HUES64 (cell line): Measurements from ENCODE around the gene PLA2G4D.

Source experiments
- H3K27ac ChIP-seq: 2 replicates; pipeline ENCODE4 v1.7.0; 2013; ENCODE audit warnings: low read depth, low read length, inconsistent platforms
- H3K27me3 ChIP-seq: 2 replicates; pipeline ENCODE4 v1.6.1; 2013; ENCODE audit warnings: mild to moderate bottlenecking, low read length; ENCODE audit not compliant: insufficient read depth
- H3K36me3 ChIP-seq: 2 replicates; pipeline ENCODE4 v1.6.1; 2013; ENCODE audit warnings: mild to moderate bottlenecking, low read length; ENCODE audit not compliant: insufficient read depth
- H3K4me1 ChIP-seq: 2 replicates; pipeline ENCODE4 v1.6.1; 2013; ENCODE audit warnings: mild to moderate bottlenecking, low read length, moderate library complexity; ENCODE audit not compliant: insufficient read depth
- H3K4me3 ChIP-seq: 2 replicates; pipeline ENCODE4 v1.5.1; 2013; ENCODE audit warnings: mild to moderate bottlenecking, low read length, moderate library complexity
- H3K9ac ChIP-seq: 2 replicates; pipeline ENCODE4 v1.6.1; 2013; ENCODE audit warnings: mild to moderate bottlenecking, low read depth, low read length
- H3K9me3 ChIP-seq: 2 replicates; pipeline ENCODE4 v1.6.1; 2013; ENCODE audit warnings: low read depth, low read length; ENCODE audit not compliant: insufficient read depth
- WGBS: fragments of 150-250, 120-280 bp; methylation state at CpG from one replicate; pipeline ENCODE4 v1.1.7; 2013; ENCODE audit warnings: missing lambda C conversion rate; 5-methylcytosine and 5-hydroxymethylcytosine counted together

PLA2G4D gene

DNA sequence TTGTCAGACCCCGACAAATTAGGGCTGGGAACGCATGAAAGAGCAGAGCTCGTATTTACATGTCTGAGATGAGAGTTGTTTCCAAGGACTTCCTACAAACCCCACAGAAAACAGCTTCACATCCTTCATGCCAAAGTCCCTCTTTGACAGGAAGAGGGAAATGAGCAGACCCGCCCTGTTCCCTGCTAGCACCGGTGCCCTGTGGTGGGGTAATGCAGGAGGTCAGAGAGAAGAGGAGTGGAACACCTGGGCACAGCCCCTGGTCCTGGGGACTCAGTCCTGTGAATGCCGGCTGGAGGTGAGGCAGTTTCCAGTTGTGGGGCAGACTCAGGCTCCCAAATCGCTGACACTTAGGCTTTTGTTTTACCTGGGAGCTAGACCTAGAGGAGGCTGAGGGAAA is 4.0 kb downstream of the PLA2G4D start:
- peaks cover 13% of the 10 kb centered on the region for H3K4me1 ChIP-seq
- no peaks in the 10 kb centered on the region for H3K9me3 ChIP-seq
- H3K27ac ChIP-seq: no peak overlapping the region
- 73% methylated on average over 7 of the region's 7 CpGs for WGBS
- no peak overlapping the region for H3K9ac ChIP-seq
- H3K27me3 ChIP-seq: no peaks in the 10 kb centered on the region
- no peak overlapping the region for H3K4me3 ChIP-seq
- no peaks in the 10 kb centered on the region for H3K36me3 ChIP-seq

DNA sequence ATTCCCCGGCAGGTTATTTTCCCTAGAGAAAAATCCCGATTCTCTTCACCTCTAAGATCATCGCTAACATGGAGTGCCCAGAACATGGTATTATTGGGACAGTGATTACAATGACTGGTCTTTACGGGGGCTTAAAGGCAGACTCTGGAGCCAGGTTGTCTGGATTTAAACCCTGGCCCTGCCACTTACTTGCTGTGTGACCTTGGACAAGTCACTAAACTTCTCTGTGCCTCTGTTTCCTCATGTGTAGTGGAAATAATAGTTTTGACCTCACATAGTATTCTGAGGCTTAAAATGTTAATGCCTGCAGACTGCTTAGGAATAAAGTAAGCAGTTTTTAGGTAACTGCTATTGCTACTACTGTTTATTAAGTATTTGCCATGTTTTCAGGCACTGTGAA is 4.4 kb downstream of the PLA2G4D start:
- 90% methylated on average over 4 of the region's 4 CpGs for WGBS

DNA sequence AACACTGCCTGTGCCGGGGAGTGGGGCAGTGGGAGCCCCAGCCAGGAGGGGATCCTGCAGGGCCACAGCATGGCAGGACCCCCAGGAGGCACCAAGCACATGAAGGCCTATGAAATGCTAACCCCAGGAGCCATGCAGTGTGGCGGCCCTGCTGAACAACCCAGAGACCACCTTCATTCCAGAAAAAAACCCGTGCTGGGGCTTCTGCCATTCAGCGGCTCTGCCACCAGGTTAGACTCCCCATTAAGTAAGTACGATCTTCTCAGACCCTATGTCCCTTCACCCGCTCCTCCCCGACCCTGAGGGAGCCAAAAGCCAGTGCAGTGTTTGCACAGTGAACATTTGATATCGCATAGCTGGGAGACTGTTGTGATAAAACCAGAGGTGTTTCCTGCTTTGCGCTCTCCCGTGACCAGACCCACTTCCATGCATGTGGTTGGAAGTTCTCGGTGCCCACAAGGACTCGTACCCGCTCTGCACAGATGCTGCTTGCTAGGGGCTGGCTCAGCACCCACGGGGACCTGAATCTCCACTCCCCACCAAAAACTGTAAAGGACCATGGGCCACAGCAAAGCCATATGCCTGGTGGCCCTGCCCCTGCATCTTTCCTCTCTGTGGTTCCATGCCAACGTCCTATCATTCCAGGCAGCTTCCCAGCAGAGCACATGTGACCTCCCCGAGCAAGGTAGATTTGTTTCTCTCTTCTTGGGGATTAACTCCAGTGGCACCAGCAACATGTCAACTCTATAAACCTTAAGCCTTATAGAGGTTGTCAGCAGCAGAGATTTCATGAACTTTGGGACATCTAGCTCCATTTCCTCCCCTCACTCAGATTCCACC is 5.3 kb downstream of the PLA2G4D start:
- Histone ChIP-seq H3K9ac (no peak overlapping the region), H3K36me3 (no peaks in the 10 kb centered on the region), H3K4me3 (no peak overlapping the region), H3K27me3 (no peaks in the 10 kb centered on the region), H3K4me1 (peaks cover 22% of the 10 kb centered on the region), H3K9me3 (no peaks in the 10 kb centered on the region), H3K27ac (no peak overlapping the region)
- 87% methylated on average over 16 of the region's 16 CpGs for WGBS

More for the DNA sequence above, 4.4 kb downstream of the PLA2G4D start:
- H3K4me1 ChIP-seq: peaks cover 18% of the 10 kb centered on the region
- no peak overlapping the region for H3K27ac ChIP-seq
- H3K36me3 ChIP-seq: no peaks in the 10 kb centered on the region
- no peaks in the 10 kb centered on the region for H3K27me3 ChIP-seq
- no peak overlapping the region for H3K9ac ChIP-seq
- no peak overlapping the region for H3K4me3 ChIP-seq
- no peaks in the 10 kb centered on the region for H3K9me3 ChIP-seq

DNA sequence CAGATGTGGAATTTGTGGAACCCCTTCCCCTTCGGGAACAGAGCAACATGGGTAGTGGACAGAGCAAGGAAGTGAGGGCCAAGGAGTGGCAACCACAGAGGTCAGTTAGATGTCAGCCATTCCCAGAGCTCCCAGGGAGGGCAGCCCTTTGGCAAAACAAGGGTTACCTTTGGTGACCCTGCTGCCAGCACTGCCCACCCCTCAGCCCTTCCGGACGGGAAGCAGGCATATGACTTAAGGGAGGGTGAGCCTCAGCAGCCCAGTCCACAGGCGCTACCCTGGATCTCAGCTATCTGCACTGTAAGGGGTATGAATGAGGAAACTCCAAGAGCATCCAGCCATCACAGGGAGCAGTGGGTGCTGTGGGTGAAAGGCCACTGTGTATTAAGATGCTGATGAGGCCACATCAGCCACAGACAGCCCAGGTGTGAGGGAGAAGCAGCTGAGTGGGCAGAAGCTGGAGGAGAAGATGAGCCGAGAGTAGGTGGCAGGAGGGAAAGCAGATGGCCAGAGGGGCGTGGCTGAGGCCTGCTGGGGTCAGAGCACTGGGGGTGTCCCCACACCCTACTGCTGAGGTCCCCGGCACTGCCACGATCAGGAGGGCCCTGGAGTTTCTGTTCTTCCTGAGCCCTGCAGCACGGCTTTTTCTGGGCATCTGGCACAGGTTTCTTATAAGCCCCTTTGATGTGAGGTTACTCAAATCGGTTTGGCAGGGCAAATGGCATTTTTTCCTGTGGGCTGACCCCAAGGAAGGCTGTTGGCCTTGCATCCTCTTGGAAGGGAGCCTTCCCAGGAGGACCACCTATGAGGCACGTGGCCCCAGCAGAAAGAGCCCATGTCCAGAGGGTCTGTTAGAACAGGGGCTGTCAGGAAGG is 6.2 kb downstream of the PLA2G4D start:
- peaks cover 22% of the 10 kb centered on the region for H3K4me1 ChIP-seq

DNA sequence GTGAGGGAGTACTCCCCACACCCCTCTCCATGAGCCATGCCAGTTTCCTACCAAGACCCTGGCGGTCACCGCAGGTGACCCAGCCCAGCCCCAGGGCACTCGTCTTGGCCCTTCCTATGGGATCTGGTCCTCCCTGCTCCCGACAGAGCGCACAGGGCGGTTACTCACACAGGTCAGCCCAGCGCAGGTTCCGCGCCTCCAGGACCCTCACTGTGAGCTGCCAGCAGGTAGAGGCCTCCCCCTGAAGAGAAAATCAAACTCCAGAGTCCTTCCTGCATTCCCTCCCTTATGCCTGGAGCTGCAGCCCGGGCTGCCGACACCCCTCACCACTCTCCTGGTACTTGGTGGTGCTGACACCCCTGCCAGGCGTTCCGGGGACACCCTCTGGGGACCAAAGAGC is 6.9 kb downstream of the PLA2G4D start:
- H3K9ac ChIP-seq: no peak overlapping the region
- peaks cover 19% of the 10 kb centered on the region for H3K4me1 ChIP-seq
- H3K27me3 ChIP-seq: no peaks in the 10 kb centered on the region
- H3K4me3 ChIP-seq: no peak overlapping the region
- no peak overlapping the region for H3K27ac ChIP-seq
- 94% methylated on average over 13 of the region's 13 CpGs for WGBS
- no peaks in the 10 kb centered on the region for H3K9me3 ChIP-seq
- H3K36me3 ChIP-seq: no peaks in the 10 kb centered on the region

More for the DNA sequence above, 6.2 kb downstream of the PLA2G4D start:
- Histone ChIP-seq H3K9ac (no peak overlapping the region), H3K36me3 (no peaks in the 10 kb centered on the region), H3K27ac (no peak overlapping the region), H3K4me3 (no peak overlapping the region), H3K27me3 (no peaks in the 10 kb centered on the region), H3K9me3 (no peaks in the 10 kb centered on the region)
- WGBS: 90% methylated on average over 11 of the region's 11 CpGs

DNA sequence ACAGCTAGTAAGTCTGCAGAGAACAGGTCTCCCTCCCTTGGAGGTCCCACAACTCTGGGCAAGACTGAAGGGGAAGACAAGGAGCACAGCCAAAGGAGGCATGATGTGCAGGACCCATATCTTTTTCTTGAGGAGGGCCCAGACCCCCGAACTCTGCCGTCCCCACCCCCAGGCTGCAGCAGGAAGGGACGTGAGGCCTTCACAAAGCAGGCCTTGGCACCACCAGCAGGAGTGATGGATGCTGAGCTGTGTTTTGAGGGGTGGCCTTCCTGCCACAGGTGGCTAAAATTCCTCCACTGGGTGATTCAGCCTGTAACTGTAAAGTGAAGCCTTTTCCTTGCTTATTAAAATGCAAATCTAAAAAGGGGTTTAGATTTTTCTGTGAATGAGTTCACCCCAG is 8.6 kb downstream of the PLA2G4D start:
- WGBS: 88% methylated on average over 3 of the region's 3 CpGs

DNA sequence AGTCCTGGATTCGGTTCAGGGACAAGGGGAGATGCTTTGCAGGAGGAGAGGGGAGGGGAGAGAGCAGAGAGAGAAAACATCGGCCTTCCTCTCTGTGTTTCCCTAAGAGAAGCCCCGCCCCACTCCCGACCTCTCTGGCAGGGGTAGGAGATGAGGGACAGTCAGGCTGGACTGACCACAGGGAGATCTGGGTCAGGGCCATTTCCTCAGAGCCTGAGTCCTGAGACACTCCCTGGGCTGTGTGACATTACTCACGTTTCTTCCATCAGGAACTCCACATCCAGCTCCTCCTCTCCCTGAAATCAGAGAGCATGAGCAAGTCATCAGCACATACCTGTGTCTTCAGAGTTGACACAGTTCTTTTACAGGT is 9.1 kb downstream of the PLA2G4D start:
- WGBS: 68% methylated on average over 5 of the region's 5 CpGs
- Histone ChIP-seq H3K9me3 (no peaks in the 10 kb centered on the region), H3K4me1 (peaks cover 16% of the 10 kb centered on the region), H3K36me3 (no peaks in the 10 kb centered on the region), H3K27me3 (no peaks in the 10 kb centered on the region), H3K9ac (no peak overlapping the region), H3K4me3 (no peak overlapping the region), H3K27ac (no peak overlapping the region)

More for the DNA sequence above, 8.6 kb downstream of the PLA2G4D start:
- H3K9ac ChIP-seq: no peak overlapping the region
- no peaks in the 10 kb centered on the region for H3K27me3 ChIP-seq
- H3K27ac ChIP-seq: no peak overlapping the region
- peaks cover 12% of the 10 kb centered on the region; the same call in 1 of the 2 replicates for H3K4me1 ChIP-seq
- no peaks in the 10 kb centered on the region for H3K36me3 ChIP-seq
- H3K9me3 ChIP-seq: no peaks in the 10 kb centered on the region
- H3K4me3 ChIP-seq: no peak overlapping the region

DNA sequence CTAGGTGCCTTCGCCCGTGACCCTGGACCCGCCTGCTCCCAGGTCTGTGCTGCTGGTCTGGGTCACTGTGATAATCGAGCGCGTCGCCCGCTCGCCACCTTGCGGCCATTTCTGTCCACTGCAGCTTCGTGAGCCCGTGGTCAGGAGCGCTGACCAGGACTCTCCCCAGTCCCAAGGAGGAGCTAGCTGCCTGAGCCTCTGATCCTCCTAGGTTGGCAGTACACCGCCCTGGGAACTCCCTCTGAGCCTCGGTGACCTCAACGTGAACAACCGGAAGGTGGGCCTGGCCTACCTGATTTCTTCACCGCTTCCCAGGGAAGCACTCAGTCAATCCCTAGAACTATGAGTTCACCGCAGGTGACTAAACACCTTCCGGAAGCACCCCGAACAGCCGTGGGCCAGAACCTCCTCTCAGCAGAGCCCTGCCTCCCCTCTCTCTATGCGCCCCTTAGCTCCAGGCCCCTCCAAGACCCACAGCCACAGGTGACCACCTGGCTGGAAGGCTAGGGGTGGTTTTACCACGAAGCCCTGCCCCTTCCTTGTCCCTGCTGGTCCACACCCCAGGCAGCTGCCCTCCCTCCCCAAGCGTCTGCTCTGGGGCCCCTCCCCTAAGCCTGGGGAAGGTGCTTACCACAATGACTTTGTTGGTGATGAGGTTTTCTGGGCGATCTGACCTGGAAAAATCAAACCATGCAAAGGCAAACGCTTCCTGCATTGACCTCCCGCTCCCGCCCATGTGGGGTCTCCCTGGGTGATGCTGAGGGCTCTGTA is 9.7 kb downstream of the PLA2G4D start:
- Histone ChIP-seq H3K36me3 (no peaks in the 10 kb centered on the region), H3K9ac (no peak overlapping the region), H3K4me3 (no peak overlapping the region), H3K9me3 (no peaks in the 10 kb centered on the region), H3K27me3 (no peaks in the 10 kb centered on the region), H3K27ac (no peak overlapping the region), H3K4me1 (peaks cover 22% of the 10 kb centered on the region)
- WGBS: 38% methylated on average over 29 of the region's 29 CpGs

DNA sequence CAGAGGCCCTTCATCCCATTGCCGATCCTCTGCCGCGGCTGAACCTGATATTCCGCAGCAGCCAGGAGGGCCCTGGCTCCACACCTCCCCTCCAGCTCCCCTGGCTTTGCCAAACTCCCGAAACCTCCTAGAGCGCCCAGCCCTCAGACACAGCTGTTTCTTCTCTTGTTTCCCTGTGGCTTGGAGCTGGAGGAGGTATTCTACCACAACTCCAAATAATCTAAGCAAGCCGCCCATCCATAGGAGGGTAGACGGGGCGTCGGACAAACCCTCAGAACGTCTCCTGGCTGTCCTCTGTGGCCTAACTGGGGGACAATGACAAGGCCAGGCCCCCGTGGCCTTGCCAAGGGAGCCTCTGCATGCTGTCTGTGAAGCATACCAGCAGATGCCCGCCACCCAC is 10.4 kb downstream of the PLA2G4D start:
- H3K27ac ChIP-seq: no peak overlapping the region
- no peak overlapping the region for H3K4me3 ChIP-seq
- 89% methylated on average over 13 of the region's 13 CpGs for WGBS
- H3K9me3 ChIP-seq: no peaks in the 10 kb centered on the region
- no peaks in the 10 kb centered on the region for H3K27me3 ChIP-seq
- no peaks in the 10 kb centered on the region for H3K36me3 ChIP-seq
- no peak overlapping the region for H3K9ac ChIP-seq
- peaks cover 24% of the 10 kb centered on the region for H3K4me1 ChIP-seq

DNA sequence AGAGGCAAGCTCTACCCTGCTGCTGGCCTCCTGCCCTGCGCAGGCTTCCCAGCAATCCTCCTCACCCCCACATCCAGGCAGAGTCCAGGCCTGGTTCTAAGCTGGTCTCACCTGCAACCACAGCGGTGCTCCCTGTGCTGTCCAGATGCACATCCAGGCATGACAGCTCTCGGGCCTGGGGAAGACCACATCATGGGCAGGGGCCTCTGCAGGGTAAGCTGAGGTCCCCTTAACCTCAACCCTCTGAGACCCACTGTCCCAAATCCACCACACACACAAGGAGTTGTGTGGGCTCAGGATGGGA is 10.8 kb downstream of the PLA2G4D start:
- H3K27ac ChIP-seq: no peak overlapping the region

More for the DNA sequence above, 10.8 kb downstream of the PLA2G4D start:
- H3K9ac ChIP-seq: no peak overlapping the region
- H3K27me3 ChIP-seq: no peaks in the 10 kb centered on the region
- H3K4me1 ChIP-seq: peaks cover 24% of the 10 kb centered on the region
- H3K4me3 ChIP-seq: no peak overlapping the region
- H3K9me3 ChIP-seq: no peaks in the 10 kb centered on the region
- H3K36me3 ChIP-seq: no peaks in the 10 kb centered on the region
- 96% methylated on average over 3 of the region's 3 CpGs for WGBS
